Activated CD8-positive, alpha-beta T cell treated with anti-CD3 and anti-CD28 coated beads for 36 hours (primary cell): ENCODE results near the gene TSPAN5. TPM values are rescaled to one million over a fixed set of nuclear protein-coding genes. Genes with fewer than 3 reads are reported as not detected.

Source experiments
- ATAC-seq: fragments of 200-7000 bp; cut with Tn5 transposase; one replicate; pipeline ENCODE4 v1.10.0; 2021; ENCODE audit warnings: mild to moderate bottlenecking, moderate library complexity
- CTCF ChIA-PET: fragments of 350-600 bp; sonication (Branson Sonifier 250); formaldehyde crosslinking; loops from one replicate; lab custom pipeline; 2021; ENCODE audit warnings: antibody characterized with exemption; lab: Charles Lee
- POLR2A ChIA-PET: fragments of 350-600 bp; sonication (Branson Sonifier 250); formaldehyde crosslinking; loops from one replicate; lab custom pipeline; 2021; ENCODE audit warnings: antibody characterized with exemption; lab: Charles Lee
- DNase-seq: peaks from one replicate; pipeline ENCODE4 v3.0.0-alpha.2; 2020
- H3K27ac Mint-ChIP-seq: one replicate; pipeline ENCODE4 v1.8.0; 2021; ENCODE audit warnings: mild to moderate bottlenecking, mixed read lengths
- H3K27me3 Mint-ChIP-seq: one replicate; pipeline ENCODE4 v1.8.0; 2021; ENCODE audit warnings: mixed read lengths
- H3K36me3 Mint-ChIP-seq: one replicate; pipeline ENCODE4 v1.8.0; 2021; ENCODE audit warnings: low read depth, mixed read lengths
- H3K4me1 Mint-ChIP-seq: one replicate; pipeline ENCODE4 v1.8.0; 2021; ENCODE audit warnings: low read depth, mixed read lengths
- H3K4me3 Mint-ChIP-seq: one replicate; pipeline ENCODE4 v1.8.0; 2021; ENCODE audit warnings: mild to moderate bottlenecking, moderate library complexity, mixed read lengths
- H3K9me3 Mint-ChIP-seq: one replicate; pipeline ENCODE4 v1.8.0; 2021; ENCODE audit warnings: mixed read lengths
- CTCF ChIP-seq: fragments of 200-600 bp; IDR thresholded peaks from one replicate; pipeline ENCODE4 v1.8.0; 2022; ENCODE audit warnings: antibody characterized with exemption, mild to moderate bottlenecking
- intact Hi-C: fragments of 100-400 bp; cut with micrococcal nuclease; formaldehyde crosslinking; loops from one replicate; pipeline ENCODE4 v1.10.0; 2022
- total RNA-seq, 2 experiments: library from RNA; stranded (reverse); gene quantifications; one replicate each; pipeline ENCODE4 v1.2.3, GENCODE V29; 2021

Gene TSPAN5
- total RNA-seq, 2 experiments from 2014 or later = 18.5 to 21.9 TPM

DNA sequence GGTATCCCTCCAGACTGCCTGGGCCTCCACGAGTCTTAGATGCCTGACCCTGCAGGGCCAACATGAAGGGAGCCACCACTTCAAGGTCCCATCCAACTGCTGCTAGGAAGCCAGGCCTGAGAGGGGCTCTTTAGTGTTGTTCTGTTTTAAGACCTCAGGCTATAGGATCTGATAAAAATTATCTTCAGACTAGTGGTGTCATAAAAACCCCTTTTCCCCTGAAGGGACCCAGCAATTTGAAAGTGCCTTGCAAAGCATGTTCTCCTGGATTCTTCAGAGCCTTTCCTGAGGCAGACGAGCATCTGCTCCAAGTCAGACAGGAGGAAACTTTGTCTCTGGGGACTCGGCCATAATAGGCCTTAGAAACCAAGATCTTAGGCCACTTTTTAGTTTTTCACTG lies 26.9 kb downstream of the TSPAN5 start:
- no peak for ATAC-seq
- POLR2A ChIA-PET = no interaction called here
- no peak overlapping the region for H3K27ac Mint-ChIP-seq
- intact Hi-C loops = no loop called here
- no peak for DNase-seq
- H3K36me3 Mint-ChIP-seq = peaks cover 3% of the 10 kb centered on the region
- CTCF ChIA-PET = no interaction called here
- no peaks in the 10 kb centered on the region for H3K9me3 Mint-ChIP-seq
- no peaks in the 10 kb centered on the region for H3K27me3 Mint-ChIP-seq
- TF ChIP-seq CTCF = no peak
- H3K4me1 Mint-ChIP-seq = peaks cover 23% of the 10 kb centered on the region
- no peak overlapping the region for H3K4me3 Mint-ChIP-seq

DNA sequence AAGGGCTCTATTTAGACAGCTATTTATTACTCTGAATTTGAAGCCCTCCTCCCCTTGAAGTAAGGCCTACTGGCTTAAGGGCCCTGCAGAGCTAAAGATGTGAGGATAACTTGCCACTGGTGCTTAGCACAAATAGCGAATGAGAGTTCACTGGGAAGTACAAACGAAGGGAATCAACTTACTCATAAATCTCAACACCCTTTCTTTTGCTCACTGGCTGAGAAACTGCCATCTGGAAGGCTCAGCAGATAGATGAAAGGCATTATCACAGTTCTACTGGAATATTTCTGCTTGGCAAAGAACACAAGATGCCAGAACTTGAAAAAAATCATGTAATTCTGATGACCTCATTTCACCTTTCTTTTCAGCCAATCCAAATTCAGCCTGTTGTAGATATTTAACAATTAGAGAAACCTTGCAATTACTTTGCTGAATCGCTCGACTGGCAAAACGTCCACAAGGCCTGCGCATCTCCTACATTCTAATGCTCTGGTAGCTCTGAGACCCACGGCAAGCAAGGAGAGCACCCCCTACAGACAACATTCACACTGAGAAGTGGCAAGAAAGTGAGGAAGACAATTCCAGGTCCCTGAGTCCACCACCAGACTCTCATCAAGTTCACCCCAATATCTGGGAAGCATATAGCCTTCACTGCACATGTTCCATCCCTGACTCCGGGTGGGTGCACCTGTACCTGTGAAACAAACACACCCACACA lies 27.5 kb downstream of the TSPAN5 start:
- no peak overlapping the region for H3K27ac Mint-ChIP-seq
- peaks cover 29% of the 10 kb centered on the region for H3K4me1 Mint-ChIP-seq
- no peak overlapping the region for H3K4me3 Mint-ChIP-seq
- H3K9me3 Mint-ChIP-seq = no peaks in the 10 kb centered on the region
- no peak for TF ChIP-seq CTCF
- ChIA-PET POLR2A (no interaction called here), CTCF (interaction anchor here (1.5 kb wide), 1 partner anchor 15 kb away, joined by 7 read pairs; no protein-coding TSS in a partner anchor)
- ATAC-seq (no peak), DNase-seq (no peak)
- H3K36me3 Mint-ChIP-seq = peaks cover 3% of the 10 kb centered on the region
- intact Hi-C loops = no loop called here
- H3K27me3 Mint-ChIP-seq = no peaks in the 10 kb centered on the region

GRCh38 chr4:98627531-98628257 lies 30.7 kb downstream of the TSPAN5 start:
- no peak for ATAC-seq
- DNase-seq = no peak
- no peak overlapping the region for H3K4me3 Mint-ChIP-seq
- H3K4me1 Mint-ChIP-seq = peaks cover 49% of the 10 kb centered on the region
- POLR2A ChIA-PET = interaction anchor here (1.0 kb wide), 1 partner anchor 15 kb away, joined by 3 read pairs; no protein-coding TSS in a partner anchor
- H3K36me3 Mint-ChIP-seq = peaks cover 2% of the 10 kb centered on the region
- no peak for TF ChIP-seq CTCF
- CTCF ChIA-PET = no interaction called here
- no peaks in the 10 kb centered on the region for H3K27me3 Mint-ChIP-seq
- no peaks in the 10 kb centered on the region for H3K9me3 Mint-ChIP-seq
- no peak overlapping the region for H3K27ac Mint-ChIP-seq
- intact Hi-C loops = no loop called here

- H3K4me1 Mint-ChIP-seq = peaks cover 49% of the 10 kb centered on the region
- H3K36me3 Mint-ChIP-seq = peaks cover 2% of the 10 kb centered on the region
- H3K27ac Mint-ChIP-seq = peak overlapping the region; percentile 46
- ChIA-PET POLR2A (interaction anchor here (1.2 kb wide), 1 partner anchor 32 kb away, joined by 3 read pairs; the partner anchor contains the start of gene TSPAN5), CTCF (no interaction called here)
- peak; percentile 26 for DNase-seq
- H3K27me3 Mint-ChIP-seq = no peaks in the 10 kb centered on the region
- no peak overlapping the region for H3K4me3 Mint-ChIP-seq
- no peaks in the 10 kb centered on the region for H3K9me3 Mint-ChIP-seq
- intact Hi-C loops = no loop called here
- TF ChIP-seq CTCF = no peak
- peak; percentile 81 for ATAC-seq
Measured at GRCh38 chr4:98626350-98626749, 32.1 kb downstream of the TSPAN5 start.

GRCh38 chr4:98625920-98626319 lies 32.5 kb downstream of the TSPAN5 start:
- H3K36me3 Mint-ChIP-seq = no peaks in the 10 kb centered on the region
- H3K9me3 Mint-ChIP-seq = no peaks in the 10 kb centered on the region
- no peak for TF ChIP-seq CTCF
- peaks cover 47% of the 10 kb centered on the region for H3K4me1 Mint-ChIP-seq
- CTCF ChIA-PET = no interaction called here
- POLR2A ChIA-PET = interaction anchor here (1.2 kb wide), 1 partner anchor 33 kb away, joined by 3 read pairs; the partner anchor contains the start of gene TSPAN5
- ATAC-seq (no peak), DNase-seq (no peak)
- no peak overlapping the region for H3K4me3 Mint-ChIP-seq
- no peak overlapping the region for H3K27ac Mint-ChIP-seq
- intact Hi-C loops = no loop called here
- no peaks in the 10 kb centered on the region for H3K27me3 Mint-ChIP-seq
